Hematopoietic multipotent progenitor cell (in vitro differentiated cells): Measurements from ENCODE around the gene ZNF787. TPM values are rescaled to one million over a fixed set of nuclear protein-coding genes. Genes with fewer than 3 reads are reported as not detected.
A peak's percentile ranks its signal among the peaks of the same experiment; 100 is the strongest.

Source experiments
- DNase-seq, 3 donors: peaks; one replicate each; pipeline ENCODE4 v3.0.0-alpha.2; 2011 to 2015; ENCODE audit warnings: low read depth in 2 of 3, low spot score in 2 of 3
- total RNA-seq: library from RNA; depleted of rRNA; stranded (reverse); fragments of >200 nt; gene quantifications from one replicate; pipeline ENCODE4 v1.2.3, GENCODE V29; 2012

Gene ZNF787
- total RNA-seq, 1 donor: 40.1 TPM

DNA sequence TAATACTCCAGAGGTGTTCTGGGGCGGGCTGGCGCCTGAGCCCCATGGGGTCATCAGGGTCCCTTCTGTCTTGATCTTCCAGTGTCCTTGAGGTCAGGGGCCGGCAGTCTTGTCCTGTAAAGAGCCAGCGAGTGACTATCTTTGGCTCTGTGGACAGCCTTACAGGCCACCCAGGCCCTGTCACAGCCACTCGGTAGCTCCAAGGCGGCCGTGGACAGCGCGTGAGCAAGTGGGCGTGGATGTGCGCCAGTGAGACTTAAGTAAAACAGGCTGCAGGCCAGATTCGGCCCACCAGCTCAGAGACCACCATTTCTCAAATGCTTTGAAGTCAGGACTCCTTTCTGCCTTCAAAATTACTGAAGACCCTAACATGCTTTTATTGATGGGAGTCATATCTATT, 23.7 kb upstream of the ZNF787 start:
- DNase-seq: peak in 1 of 3 donors; percentile 15

DNA sequence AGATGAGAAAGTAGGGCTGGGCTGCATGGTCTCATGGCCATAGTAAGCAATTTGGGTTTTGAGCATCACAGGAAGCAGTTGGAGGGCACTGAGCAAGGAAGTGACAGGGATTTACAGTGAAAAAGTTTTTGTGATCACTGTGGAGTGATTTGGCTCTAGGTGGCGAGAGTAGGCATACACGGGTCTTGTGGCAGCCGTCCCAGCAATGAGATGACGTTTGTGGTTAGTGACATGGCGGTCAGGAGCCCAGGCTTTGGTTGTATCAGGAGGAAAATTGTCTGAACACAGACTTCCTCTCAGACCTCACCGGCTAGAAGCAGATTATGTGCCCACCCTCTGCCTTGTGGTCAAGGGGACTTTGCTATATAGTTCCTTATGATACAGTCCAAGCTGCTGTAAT, 23.3 kb upstream of the ZNF787 start:
- DNase-seq: peak in 2 of 3 donors; percentile 83 to 89

DNA sequence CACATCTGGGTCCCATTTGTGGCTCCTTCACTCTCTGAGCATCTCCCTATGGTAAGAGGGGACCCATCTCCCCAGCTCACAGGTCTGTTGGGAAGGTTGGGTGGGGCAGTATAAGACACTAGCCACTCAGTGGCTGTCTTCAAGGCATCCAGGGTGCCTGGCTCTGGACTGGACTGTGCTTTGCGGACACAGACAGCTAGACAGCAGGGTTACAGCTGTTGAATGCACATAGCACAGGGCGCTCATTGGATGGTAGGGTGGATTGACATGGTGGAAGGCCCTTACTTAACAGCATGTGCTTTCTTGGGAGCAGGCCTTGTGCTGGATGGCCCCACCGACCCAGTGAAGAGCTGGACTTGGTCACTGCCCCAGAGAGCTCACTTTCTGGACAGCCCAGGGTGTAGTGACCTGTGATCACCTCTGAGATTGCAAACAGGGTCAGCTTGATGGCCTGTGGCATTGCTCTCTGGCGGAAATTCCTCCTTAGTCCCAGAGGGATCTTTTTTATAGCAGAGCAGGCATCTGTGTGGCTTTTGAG, 21.9 kb upstream of the ZNF787 start:
- DNase-seq: no peak

DNA sequence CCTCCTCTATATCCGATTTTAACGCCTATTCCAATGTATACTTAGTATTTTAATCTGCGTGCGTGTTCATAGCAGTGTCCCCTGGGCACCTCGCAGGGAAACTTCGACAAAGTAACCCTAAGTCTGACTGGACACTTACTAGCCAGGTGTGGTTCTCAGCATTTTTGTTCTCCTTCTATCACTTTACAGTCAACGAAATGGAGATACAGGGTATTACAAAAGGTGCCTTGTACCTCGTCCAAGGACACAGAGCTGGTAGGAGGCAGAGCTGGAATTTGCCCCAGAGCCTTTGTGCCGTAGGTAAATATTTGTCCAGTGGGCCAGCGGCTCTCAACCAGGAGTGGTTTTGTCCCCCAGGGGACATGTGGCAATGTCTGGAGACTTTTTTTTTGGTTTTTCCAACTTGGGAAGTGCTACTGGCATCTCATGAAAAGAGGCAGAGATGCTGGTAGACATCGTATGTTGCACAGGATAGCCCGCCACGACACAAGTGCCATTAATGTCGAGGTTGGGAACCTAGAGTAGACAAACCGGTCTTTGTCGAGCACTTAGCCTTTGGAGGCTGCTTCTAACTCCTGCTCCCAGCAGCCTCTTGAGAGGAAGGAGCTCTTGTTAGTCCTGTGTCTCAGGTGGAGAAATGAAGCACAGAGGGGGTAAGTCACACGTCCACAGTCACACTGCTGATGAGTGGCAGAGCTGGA, 21.1 kb upstream of the ZNF787 start:
- no peak for DNase-seq

DNA sequence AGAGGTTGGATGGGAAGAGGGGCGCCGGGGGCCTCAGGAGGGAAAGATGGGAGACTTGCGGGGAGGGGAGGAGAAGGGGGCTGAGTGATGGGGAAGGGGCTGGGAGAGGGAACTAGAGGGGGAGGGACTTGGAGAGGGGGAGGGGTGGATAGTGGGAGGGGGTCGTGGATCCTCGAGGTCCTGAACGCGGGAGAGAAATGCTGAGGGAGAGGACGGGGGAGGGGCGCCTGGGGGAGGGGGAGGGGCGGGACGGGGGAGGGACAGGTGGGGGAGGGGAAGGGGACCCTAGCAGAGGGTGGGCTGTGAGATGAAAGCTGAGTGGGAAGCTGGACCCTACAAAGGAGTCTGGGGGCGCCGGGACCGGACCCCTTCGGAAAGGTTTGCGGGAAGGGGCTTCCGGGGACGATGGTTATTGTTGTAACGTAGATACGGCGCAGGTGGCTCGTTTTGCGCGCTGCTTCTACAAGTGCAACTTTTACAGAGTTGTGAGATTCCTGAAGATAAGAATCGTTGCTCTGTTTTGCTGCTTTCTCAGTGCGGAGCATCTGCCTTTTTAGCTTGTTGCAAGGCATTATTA, 20.4 kb upstream of the ZNF787 start:
- no peak for DNase-seq

DNA sequence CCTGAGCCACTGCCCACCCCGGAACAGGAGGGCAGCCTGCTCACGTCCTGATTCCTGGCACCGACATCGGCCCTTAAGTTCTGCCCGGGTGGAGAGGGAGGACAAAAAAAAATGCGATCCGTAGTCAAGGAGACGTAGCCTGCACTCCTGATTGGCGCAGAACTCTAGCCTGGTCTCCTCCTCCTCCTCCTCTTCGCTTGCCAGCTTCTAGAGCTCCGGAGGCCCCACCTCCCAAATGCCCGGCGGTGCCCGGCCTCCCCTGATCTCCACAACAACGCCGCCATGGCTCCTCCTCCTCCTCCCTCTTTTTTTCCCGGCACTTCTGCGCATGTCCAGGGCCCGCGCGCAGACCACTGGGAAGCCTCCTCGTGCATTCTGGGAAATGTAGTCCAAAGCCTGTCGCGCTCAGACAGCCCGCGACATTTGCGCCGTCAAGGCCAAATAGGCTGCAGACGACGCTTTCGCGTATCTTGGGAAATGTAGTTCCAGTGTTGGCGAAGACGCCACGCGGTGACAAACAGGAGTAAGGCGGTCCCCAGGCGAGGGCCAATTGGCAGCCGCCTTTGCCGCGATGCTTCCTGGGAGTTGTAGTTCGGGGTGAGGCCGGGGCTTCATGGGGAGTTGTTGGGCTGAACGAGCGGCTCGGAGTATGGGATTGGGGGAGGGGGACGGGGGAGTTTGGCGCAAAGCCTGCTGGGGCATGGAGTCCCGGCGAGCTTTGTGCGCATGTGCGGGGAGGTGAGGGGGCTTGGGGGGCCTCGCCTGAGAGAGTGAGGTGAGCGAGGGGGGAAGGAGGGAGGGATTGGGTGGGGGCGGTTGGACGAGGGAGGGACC, 19.7 kb upstream of the ZNF787 start, which contains the start of gene ZNF444:
ZNF444 (plus strand) TSS at position 705 of the 834 bp plus-strand sequence. CDS start 5,625 bp downstream, outside the sequence.
- peak; percentile 96 to 100 (median 99) for DNase-seq

DNA sequence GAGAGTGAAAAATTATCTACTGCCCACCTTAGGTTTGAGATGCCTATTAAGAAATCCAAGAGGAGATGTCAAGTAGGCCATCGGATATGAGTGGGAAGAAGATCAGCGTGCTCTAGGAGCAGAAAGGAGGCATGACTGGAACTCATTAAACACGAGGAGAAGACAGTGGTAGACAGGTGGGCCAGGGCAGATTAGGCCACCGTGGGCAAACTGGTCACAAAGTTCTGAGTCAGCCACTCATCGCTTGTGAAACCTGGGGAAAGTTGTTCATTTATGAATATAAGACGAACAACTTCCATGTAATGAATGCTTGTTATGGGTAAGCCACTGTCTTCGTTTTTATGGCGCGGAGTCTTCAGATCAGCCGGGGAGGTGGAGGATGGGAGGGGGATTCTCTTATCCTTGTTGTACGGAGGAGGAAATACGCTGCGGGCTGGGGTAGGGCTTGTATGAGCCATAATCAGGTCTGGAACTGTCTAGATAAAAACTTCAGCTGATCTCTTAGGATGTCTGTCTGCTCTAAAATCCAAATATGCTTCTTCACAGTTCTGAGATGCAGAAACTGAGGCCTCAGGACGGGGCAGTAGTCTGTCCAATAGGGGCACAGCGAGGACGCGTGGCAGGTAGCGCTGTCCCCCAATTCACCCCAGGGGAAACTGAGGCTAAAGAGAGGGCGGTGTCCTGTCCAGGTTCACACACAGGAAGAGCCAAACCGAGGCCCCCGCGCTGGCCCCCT, 18.9 kb upstream of the ZNF787 start:
- peak in 1 of 3 donors; percentile 23 for DNase-seq

DNA sequence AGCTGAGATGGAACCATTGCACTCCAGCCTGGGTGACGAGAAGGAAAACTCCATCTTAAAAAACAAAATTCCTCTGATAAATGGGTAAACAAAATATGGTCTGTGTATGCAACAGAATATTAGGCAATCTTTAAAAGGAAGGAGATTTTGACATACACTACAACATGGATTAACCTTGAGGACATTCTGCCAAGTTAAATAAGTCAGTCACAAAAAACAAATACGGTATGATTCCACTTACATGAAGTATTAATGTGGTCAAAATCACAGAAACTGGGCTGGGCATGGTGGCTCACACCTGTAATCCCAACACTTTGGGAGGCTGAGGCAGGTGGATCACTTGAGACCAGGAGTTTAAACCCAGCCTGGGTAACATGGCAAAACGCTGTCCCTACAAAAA, 17.0 kb upstream of the ZNF787 start:
- no peak for DNase-seq

DNA sequence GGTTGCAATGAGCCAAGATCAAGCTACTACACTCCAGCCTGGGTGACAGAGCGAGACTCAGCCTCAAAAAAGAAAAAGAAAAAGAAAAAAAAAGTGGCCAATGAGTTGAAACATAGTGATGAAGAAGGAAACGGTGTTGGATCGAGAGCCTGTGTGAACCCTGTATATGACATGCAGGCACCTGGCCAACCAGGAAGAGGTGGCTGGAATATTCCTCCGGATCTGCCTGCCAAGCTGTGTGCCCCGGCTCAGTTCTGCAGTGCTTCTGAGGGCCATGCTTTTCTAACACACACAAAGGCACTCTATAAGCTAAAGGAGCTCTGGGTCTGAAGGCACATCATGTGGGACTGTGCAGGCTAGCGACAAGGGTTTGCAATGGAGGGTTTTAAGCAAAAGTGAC, 16.3 kb upstream of the ZNF787 start:
- no peak for DNase-seq

DNA sequence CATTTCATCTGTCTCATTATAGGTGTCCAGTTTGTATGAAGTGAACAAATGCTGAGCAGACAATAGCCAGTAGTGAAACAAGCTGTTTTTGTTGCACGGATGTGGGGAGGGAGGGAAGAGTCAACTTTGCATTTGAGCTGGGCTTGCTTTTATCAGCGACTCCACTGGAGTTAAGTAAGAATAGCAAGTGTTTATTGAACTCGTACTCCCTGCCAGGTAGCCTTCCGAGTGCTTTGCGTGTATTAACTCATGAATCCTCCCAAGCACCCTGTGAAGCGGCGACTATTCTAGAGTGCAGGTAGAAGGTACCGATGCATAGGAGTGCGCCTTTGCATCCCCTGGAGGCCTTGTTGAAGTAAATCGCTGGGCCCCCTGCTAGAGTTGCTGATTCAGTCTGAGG, 15.3 kb upstream of the ZNF787 start:
- no peak for DNase-seq

DNA sequence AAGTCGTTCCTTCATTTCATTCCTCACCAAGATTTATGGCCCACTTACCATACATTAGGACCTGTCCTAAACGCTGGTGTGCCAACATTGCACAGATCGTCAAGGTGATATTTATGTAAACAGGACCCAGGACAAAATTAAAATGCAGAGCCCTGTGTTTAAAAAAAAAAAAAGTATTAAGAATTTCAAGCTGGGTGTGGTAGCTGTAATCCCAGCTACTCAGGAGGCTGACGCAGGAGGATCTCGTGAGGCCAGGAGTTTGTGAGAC, 13.5 kb upstream of the ZNF787 start:
- DNase-seq: no peak

DNA sequence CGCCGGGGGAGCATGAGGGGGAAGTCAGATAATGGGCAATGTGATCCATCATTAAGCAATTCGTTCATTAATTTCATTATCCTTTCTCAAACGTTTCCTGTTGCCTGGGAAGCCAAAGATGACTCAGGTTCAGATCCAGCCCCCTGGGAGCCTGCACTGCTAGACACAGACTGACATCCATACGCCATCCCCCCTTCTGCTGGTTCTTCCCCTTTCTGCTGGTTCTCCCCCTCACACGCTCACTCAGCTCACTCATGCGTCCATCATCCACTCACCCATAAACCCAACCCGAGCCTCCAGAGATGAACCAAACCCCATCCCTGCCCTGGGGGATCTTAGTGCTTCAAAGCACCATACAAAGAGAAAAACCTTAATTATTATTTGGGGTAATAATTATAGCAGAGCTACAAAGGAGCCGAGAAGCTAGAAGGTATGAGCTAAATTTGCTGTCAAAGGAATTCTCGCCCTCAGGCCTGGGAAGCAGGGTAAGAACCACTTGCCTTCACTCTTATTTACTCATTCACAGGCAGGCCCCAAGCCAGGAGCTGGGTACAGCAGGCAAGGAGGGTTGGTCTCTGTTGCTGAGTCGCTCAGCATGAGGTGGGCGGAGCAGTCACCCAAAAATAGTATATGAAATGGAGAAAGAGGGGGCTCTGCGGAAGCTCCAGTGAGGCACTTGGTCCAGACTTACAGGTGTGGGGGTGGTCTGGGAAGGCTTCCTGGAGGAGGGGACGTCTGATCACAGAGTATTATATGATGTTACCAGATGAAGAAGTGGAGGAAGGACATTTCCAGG, 13.0 kb upstream of the ZNF787 start:
- DNase-seq: peak in 1 of 3 donors; percentile 37

DNA sequence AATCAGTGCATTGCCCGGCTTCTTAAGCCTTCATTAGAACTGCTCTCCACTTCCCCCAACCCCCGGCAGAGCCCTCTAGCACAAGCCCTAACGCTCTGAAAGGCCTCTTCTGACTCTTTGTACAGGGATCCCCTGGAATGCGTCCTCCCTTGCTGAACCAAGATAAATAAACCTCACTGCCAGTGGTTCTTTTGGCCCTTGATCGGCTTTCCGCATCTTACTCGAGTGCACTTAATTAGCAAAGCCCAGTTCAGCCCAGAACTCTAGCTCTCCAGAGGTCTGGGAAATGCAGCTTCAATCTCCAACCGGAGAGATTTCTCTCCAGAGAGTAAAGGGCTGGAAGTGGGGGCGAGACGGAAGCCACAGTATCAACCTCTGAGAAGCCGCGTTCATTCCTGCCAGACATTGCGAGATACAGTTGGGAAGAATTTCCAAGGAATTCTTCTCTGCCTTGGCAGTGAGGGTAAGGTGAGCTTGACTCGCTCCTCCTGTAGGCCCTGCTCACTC, 11.3 kb upstream of the ZNF787 start:
- DNase-seq: no peak

DNA sequence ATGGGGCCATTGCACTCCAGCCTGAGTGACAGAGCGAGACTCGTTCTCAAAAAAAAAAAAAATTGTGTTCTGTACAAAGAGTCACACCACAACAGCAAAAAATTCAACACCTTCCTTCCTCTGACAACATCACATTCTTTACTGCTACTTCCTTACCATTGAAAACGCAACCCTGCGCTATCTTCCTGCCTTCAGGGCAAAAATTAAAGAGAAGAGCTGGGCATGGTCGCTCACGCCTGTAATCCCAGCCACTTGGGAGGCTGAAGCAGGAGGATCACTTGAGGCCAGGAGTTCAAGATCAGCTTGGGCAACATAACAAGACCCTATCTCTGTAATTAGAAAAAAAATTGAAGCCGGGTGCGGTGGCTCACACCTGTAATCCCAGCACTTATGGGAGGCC, 10.6 kb upstream of the ZNF787 start:
- DNase-seq: no peak

DNA sequence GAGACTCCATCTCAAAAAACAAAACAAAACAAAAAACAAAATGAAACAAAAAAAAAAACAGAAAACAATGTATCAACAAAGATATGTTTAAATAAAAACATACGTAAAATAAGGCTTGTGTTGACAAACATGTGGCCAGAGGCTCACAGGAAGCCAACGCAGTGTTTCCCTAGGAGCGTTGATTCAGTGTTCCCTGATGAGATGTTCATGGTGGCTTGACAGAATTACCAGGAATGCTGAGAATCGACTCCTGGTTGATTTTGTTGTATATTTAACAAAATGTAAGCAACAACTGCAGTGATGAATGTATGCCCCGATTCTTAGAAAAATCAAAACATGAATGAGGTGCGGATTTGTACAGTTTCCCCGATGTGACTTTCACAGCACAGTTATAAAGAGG, 8.9 kb upstream of the ZNF787 start:
- no peak for DNase-seq

DNA sequence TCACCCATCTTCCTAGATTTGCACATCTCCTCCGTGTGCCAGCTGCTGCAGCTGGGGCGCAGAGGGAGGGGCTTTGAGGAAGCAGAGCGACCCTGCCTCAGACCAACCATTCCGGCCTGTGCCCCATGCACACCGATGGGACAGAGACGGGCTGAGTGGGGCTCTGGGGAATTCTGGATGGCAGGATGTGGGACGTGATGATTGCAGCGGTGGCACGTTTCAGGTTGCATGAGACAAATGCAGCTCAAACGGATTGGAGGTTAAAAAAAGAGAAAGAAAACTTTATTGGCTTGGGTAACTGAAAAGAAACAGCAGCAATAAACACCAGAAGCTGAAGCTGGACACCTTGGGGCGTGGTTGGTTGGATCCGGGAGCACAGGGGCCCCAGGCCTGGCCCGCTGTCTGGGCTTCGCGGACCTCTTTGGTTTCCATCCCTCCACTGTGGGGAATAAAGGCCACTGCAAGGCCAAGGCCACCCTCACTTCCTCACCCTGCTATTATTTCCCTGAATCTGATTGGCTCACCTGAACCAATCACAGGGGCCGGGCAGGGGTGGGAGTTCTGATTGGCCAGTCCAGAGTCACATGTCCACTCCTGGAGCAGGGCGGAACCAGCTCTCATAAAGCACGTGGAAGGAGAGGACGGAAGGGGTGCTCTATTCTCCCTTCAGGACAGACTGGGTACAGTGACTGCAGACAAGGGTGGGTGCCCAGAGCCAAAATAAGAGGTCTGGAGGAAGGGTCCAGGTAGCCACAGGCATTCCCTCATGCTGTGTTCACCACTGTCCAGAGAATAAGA, 6.1 kb upstream of the ZNF787 start:
- DNase-seq: no peak

DNA sequence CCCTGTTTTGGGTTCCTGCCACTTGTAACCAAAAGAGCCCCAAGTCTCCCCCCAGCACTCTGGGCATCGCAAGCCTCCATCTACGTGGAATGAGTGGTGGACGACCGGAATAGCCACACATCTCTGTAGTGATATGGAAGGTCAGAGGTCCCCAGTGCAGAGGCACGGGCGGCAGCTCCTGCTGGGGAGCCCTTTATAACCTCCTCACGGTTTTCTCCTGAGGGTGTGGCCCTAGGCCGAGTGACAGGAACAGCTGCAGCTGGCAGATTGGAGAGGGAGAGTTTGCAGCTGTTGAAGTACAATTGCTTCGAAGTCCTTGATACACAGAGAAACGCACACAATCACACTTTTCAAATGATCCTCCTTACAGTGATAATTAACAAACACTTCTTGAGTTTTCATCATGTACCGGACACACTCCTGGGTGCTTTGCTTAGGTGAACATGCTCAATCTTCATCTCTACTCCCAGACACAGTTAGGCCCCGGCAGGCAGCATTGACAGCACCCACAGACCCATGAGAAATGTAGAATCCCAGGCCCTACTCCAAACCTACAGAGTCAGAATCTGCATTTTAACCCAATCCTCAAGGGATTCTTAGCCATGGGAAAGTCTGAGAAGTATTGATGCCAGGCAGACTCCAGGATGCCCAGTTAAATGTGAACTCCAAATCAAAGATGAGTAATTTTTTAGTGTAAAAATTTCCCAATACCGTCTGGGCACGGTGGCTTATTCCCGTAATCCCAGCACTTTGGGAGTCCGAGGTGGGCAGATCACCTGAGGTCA, 4.9 kb upstream of the ZNF787 start:
- no peak for DNase-seq

DNA sequence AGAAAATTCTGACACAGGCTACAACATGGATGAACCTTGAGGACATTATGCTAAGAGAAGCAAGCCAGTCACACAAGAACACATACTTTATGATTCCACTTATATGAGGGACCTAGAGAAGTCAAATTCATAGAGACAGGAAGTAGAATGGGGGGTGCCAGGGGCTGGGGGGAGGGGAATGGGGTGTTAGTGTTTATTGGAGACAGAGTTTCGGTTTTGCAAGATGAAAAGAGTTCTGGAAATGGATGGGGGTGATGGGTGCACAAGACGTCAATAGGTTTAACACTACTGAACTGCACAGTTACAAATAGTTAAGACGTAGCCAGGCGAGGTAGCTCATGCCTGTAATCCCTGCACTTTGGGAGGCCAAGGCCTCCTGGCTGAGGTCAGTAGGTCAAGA, 3.5 kb upstream of the ZNF787 start:
- no peak for DNase-seq
